ENCODE data around the gene OGDHL.

- no peak for TF ChIP-seq POLR2A (IDR thresholded peaks at IDR 0.05; ENCODE audit: low read depth, low read length)
- no peak for TF ChIP-seq POLR2AphosphoS5 (IDR thresholded peaks at IDR 0.05; ENCODE audit: low read depth, low read length)
Observed at GRCh38 chr10:49744924-49745605, 17.1 kb downstream of the OGDHL start.
